Measurements from ENCODE around the gene ARHGAP5. TPM values are rescaled to one million over a fixed set of nuclear protein-coding genes. Genes with fewer than 3 reads are reported as not detected.
"Not testable (repeated sequence)": the region's sequence is repeated elsewhere in the genome, so short reads cannot be mapped to it uniquely, and the experiment has no call there.

The ARHGAP5 gene
- polyA plus RNA-seq, 1 experiment: 45.6 TPM

GRCh38 chr14:32104803-32105202 lies 27.7 kb downstream of the ARHGAP5 start:
- H3K9me3 ChIP-seq (ENCODE audit: control insufficient read depth, insufficient read depth, low read length): no peaks in the 10 kb centered on the region
- ChIA-PET CTCF (no interaction called here), POLR2A (no interaction called here)
- no peaks in the 10 kb centered on the region for H3K27me3 ChIP-seq (ENCODE audit: control insufficient read depth, insufficient read depth, low read length)
- DNase-seq (ENCODE audit: low read depth, low spot score): no peak
- TF ChIP-seq CTCF (IDR thresholded peaks at IDR 0.05; ENCODE audit: low read depth, low read length): no peak
- H3K27ac ChIP-seq (ENCODE audit: low read depth, low read length): no peak overlapping the region
- no peak overlapping the region for H3K4me3 ChIP-seq (ENCODE audit: low read depth, low read length)

- Histone ChIP-seq H3K9me3 (ENCODE audit: control insufficient read depth, insufficient read depth, low read length) (no peaks in the 10 kb centered on the region), H3K27me3 (ENCODE audit: control insufficient read depth, insufficient read depth, low read length) (no peaks in the 10 kb centered on the region), H3K27ac (ENCODE audit: low read depth, low read length) (no peak overlapping the region), H3K4me3 (ENCODE audit: low read depth, low read length) (no peak overlapping the region)
- CTCF ChIA-PET: interaction anchor here (0.6 to 1.0 kb wide), 3 partner anchors 20 to 563 kb away, joined by 3 to 6 read pairs (median 3); no protein-coding TSS in a partner anchor
- POLR2A ChIA-PET: interaction anchor here (0.7 kb wide), 2 partner anchors 23 to 368 kb away, joined by 5 read pairs; no protein-coding TSS in a partner anchor
- TF ChIP-seq CTCF (IDR thresholded peaks at IDR 0.05; ENCODE audit: low read depth, low read length): no peak
- peak; percentile 54 for DNase-seq (ENCODE audit: low read depth, low spot score)
These were observed 32.8 kb downstream of the ARHGAP5 start for GRCh38 chr14:32109676-32110547.

- CTCF ChIA-PET: no interaction called here
- Histone ChIP-seq H3K9me3 (ENCODE audit: control insufficient read depth, insufficient read depth, low read length) (no peaks in the 10 kb centered on the region; the same call in 1 of the 2 replicates), H3K27me3 (ENCODE audit: control insufficient read depth, insufficient read depth, low read length) (no peaks in the 10 kb centered on the region), H3K27ac (ENCODE audit: low read depth, low read length) (no peak overlapping the region), H3K4me3 (ENCODE audit: low read depth, low read length) (no peak overlapping the region)
- TF ChIP-seq CTCF (IDR thresholded peaks at IDR 0.05; ENCODE audit: low read depth, low read length): no peak
- POLR2A ChIA-PET: no interaction called here
- no peak for DNase-seq (ENCODE audit: low read depth, low spot score)
These were observed 33.4 kb downstream of the ARHGAP5 start for GRCh38 chr14:32110548-32110896.

GRCh38 chr14:32121536-32121935 lies 44.4 kb downstream of the ARHGAP5 start:
- POLR2A ChIA-PET: no interaction called here
- Histone ChIP-seq H3K4me3 (ENCODE audit: low read depth, low read length) (no peak overlapping the region), H3K9me3 (ENCODE audit: control insufficient read depth, insufficient read depth, low read length) (no peaks in the 10 kb centered on the region), H3K27me3 (ENCODE audit: control insufficient read depth, insufficient read depth, low read length) (no peaks in the 10 kb centered on the region), H3K27ac (ENCODE audit: low read depth, low read length) (no peak overlapping the region)
- CTCF ChIA-PET: no interaction called here
- no peak for TF ChIP-seq CTCF (IDR thresholded peaks at IDR 0.05; ENCODE audit: low read depth, low read length)
- no peak for DNase-seq (ENCODE audit: low read depth, low spot score)

GRCh38 chr14:32121948-32122347 lies 44.8 kb downstream of the ARHGAP5 start:
- CTCF ChIA-PET: no interaction called here
- no peaks in the 10 kb centered on the region for H3K9me3 ChIP-seq (ENCODE audit: control insufficient read depth, insufficient read depth, low read length)
- no peak for TF ChIP-seq CTCF (IDR thresholded peaks at IDR 0.05; ENCODE audit: low read depth, low read length)
- no peak for DNase-seq (ENCODE audit: low read depth, low spot score)
- H3K4me3 ChIP-seq (ENCODE audit: low read depth, low read length): no peak overlapping the region
- no peaks in the 10 kb centered on the region for H3K27me3 ChIP-seq (ENCODE audit: control insufficient read depth, insufficient read depth, low read length)
- no peak overlapping the region for H3K27ac ChIP-seq (ENCODE audit: low read depth, low read length)
- POLR2A ChIA-PET: no interaction called here

- H3K27ac ChIP-seq (ENCODE audit: low read depth, low read length); H3K27me3 ChIP-seq (ENCODE audit: control insufficient read depth, insufficient read depth, low read length); H3K4me3 ChIP-seq (ENCODE audit: low read depth, low read length); CTCF ChIA-PET; DNase-seq (ENCODE audit: low read depth, low spot score): not testable (repeated sequence)
- POLR2A ChIA-PET: interaction anchor here (0.7 kb wide), 1 partner anchor 810 kb away, joined by 5 read pairs; no protein-coding TSS in a partner anchor
- peaks cover 11% of the 10 kb centered on the region for H3K9me3 ChIP-seq (ENCODE audit: control insufficient read depth, insufficient read depth, low read length)
These were observed 50.0 kb downstream of the ARHGAP5 start for GRCh38 chr14:32126899-32127730.

Data from AG04450 (cell line).